Measurements from ENCODE around the gene TRIM46. TPM values are rescaled to one million over a fixed set of nuclear protein-coding genes. Genes with fewer than 3 reads are reported as not detected.
A peak's percentile ranks its signal among the peaks of the same experiment; 100 is the strongest.

TRIM46 gene
- total RNA-seq, 1 experiment from 2014 or later = 3.8 TPM

DNA sequence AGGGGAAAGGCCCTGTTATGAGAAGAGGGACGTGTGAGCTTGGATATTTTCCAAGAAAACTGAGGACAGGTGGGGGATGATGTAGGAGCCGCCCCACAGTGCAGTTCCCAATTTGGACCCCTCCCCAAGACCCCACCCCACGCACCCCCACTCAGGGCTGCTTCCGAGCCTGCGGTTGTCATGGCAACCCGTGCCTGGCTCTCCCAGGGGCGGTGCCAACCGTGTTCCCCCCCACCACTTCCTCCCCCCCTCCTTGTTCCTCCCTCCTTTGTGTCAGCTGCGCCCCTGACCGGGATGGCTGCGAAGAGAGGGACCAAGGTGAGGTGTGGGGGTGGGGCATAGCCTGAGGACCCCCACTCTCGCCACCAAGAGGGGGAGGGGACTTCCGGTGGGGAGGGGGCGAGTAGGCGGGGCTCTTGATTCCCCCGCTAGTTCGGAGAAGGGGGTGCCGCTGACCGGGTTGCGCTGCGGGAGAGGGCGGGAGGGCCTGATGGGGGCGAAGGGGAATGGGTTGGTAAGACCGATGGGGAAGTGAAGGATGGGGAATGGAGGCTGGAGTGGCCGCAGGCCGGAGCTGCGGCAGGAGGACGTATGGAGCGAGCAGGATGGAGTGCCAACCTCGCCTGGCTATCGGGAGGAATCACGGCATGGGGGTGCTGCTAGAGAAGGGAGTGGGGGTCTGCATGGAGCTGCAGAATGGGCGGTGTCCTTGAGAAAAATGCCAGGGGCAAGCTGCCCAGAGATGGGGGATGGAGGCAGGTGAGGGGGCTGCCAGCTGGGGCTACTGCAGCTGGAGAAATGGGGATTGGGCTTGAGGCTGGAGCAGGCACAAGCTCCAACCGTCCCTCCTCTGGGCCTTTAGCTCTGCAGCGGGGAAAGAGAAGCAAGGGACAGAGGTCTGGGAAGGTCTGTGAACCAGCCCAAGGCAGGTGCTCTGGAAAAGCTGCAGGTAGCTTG lies 953 bp downstream of the TRIM46 start:
- TF ChIP-seq, protein P1, sequence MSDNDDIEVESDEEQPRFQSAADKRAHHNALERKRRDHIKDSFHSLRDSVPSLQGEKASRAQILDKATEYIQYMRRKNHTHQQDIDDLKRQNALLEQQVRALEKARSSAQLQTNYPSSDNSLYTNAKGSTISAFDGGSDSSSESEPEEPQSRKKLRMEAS (IDR thresholded peaks at IDR 0.05) = no peak
- TF ChIP-seq EGR1 (IDR thresholded peaks at IDR 0.05; ENCODE audit: low read depth) = no peak
- TF ChIP-seq JUND (IDR thresholded peaks at IDR 0.05) = no peak
- no peak for TF ChIP-seq EZH2phosphoT487 (IDR thresholded peaks at IDR 0.05; ENCODE audit: borderline replicate concordance)
- TF ChIP-seq, protein P2, sequence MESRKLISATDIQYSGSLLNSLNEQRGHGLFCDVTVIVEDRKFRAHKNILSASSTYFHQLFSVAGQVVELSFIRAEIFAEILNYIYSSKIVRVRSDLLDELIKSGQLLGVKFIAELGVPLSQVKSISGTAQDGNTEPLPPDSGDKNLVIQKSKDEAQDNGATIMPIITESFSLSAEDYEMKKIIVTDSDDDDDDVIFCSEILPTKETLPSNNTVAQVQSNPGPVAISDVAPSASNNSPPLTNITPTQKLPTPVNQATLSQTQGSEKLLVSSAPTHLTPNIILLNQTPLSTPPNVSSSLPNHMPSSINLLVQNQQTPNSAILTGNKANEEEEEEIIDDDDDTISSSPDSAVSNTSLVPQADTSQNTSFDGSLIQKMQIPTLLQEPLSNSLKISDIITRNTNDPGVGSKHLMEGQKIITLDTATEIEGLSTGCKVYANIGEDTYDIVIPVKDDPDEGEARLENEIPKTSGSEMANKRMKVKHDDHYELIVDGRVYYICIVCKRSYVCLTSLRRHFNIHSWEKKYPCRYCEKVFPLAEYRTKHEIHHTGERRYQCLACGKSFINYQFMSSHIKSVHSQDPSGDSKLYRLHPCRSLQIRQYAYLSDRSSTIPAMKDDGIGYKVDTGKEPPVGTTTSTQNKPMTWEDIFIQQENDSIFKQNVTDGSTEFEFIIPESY (IDR thresholded peaks at IDR 0.05; ENCODE audit: extremely low read depth, insufficient replicate concordance, low read length) = no peak
- no peak for TF ChIP-seq EZH2 (IDR thresholded peaks at IDR 0.05)
- TF ChIP-seq CEBPB (IDR thresholded peaks at IDR 0.05; ENCODE audit: low read depth) = no peak
- TF ChIP-seq RAD21 (IDR thresholded peaks at IDR 0.05; ENCODE audit: low read depth) = no peak
- no peak for TF ChIP-seq SRF (IDR thresholded peaks at IDR 0.05; ENCODE audit: low read depth)
- TF ChIP-seq POLR2A (IDR thresholded peaks at IDR 0.05; ENCODE audit: borderline replicate concordance, extremely low read depth, insufficient read depth, insufficient read length) = no peak
- TF ChIP-seq TCF7L2 (IDR thresholded peaks at IDR 0.05; ENCODE audit: borderline replicate concordance, extremely low read depth, insufficient read depth, insufficient read length) = no peak
- no peak for TF ChIP-seq CBX3 (IDR thresholded peaks at IDR 0.05; ENCODE audit: low read depth)
- no peak for TF ChIP-seq ZNF274 (IDR thresholded peaks at IDR 0.05; ENCODE audit: low read depth, low read length)
- TF ChIP-seq FOSL1 (IDR thresholded peaks at IDR 0.05; ENCODE audit: low read depth) = no peak
- TF ChIP-seq SP1 (IDR thresholded peaks at IDR 0.05; ENCODE audit: low read depth) = no peak
- TF ChIP-seq, protein P3, sequence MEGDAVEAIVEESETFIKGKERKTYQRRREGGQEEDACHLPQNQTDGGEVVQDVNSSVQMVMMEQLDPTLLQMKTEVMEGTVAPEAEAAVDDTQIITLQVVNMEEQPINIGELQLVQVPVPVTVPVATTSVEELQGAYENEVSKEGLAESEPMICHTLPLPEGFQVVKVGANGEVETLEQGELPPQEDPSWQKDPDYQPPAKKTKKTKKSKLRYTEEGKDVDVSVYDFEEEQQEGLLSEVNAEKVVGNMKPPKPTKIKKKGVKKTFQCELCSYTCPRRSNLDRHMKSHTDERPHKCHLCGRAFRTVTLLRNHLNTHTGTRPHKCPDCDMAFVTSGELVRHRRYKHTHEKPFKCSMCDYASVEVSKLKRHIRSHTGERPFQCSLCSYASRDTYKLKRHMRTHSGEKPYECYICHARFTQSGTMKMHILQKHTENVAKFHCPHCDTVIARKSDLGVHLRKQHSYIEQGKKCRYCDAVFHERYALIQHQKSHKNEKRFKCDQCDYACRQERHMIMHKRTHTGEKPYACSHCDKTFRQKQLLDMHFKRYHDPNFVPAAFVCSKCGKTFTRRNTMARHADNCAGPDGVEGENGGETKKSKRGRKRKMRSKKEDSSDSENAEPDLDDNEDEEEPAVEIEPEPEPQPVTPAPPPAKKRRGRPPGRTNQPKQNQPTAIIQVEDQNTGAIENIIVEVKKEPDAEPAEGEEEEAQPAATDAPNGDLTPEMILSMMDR (IDR thresholded peaks at IDR 0.05 in 2 of 3, conservative IDR thresholded peaks at IDR 0.05 in 1 of 3; ENCODE audit: borderline replicate concordance in 1 of 3, insufficient read depth in 1 of 3, low read depth in 2 of 3, low read length in 2 of 3) = no peak
- no peak for TF ChIP-seq POLR2AphosphoS5 (IDR thresholded peaks at IDR 0.05; ENCODE audit: low read depth, low read length)
- Histone ChIP-seq H3K27me3 (ENCODE audit: insufficient read depth, low read length) (no peaks in the 10 kb centered on the region), H2AFZ (ENCODE audit: low read depth, low read length, poor library complexity, severe bottlenecking) (peak overlapping the region; percentile 66), H3K4me2 (ENCODE audit: low read length) (peak overlapping the region; percentile 76), H3K36me3 (ENCODE audit: control insufficient read depth in 1 of 2, insufficient read depth in 2 of 2, low read length in 2 of 2) (peaks cover 2 to 6% of the 10 kb centered on the region in 2 experiments; a peak in 2 of 4 replicates), H3K9me2 (ENCODE audit: insufficient read depth) (no peaks in the 10 kb centered on the region), H3K27ac (ENCODE audit: low read depth, low read length) (peak overlapping the region; percentile 76; the same call in 1 of the 2 replicates), H3K4me1 (ENCODE audit: control insufficient read depth in 1 of 2, insufficient read depth in 2 of 2, low read length in 2 of 2) (peaks cover 7 to 42% of the 10 kb centered on the region in 2 experiments; a peak in 3 of 4 replicates), H3K9me3 (ENCODE audit: control insufficient read depth in 1 of 2, insufficient read depth in 1 of 2, low read depth in 1 of 2, low read length in 2 of 2) (no peaks in the 10 kb centered on the region), H4K20me1 (ENCODE audit: insufficient read depth) (no peaks in the 10 kb centered on the region), H3K79me2 (ENCODE audit: insufficient read depth, low read length) (peaks cover 25% of the 10 kb centered on the region), H3K9ac (ENCODE audit: low read length) (peak overlapping the region; percentile 87), H3K4me3 (replicated peaks in 1 of 2; ENCODE audit: low read depth in 1 of 2, low read length in 2 of 2) (peak overlapping the region; percentile 84 to 97)
- ChIA-PET CTCF (interaction anchor here (1.9 to 4.6 kb wide), 5 partner anchors 19 to 83 kb away, joined by 5 to 71 read pairs (median 9); no protein-coding TSS in a partner anchor), RAD21 (ENCODE audit: low non-redundant PET in 1 of 2, low total read pairs in 2 of 2, uncharacterized antibody in 2 of 2, unreplicated experiment in 2 of 2) (no interaction called here), POLR2A (interaction anchor here (1.5 to 2.5 kb wide), 3 partner anchors 19 to 51 kb away, joined by 4 to 15 read pairs (median 4); no protein-coding TSS in a partner anchor)
- no peak for DNase-seq (ENCODE audit: low read depth, low spot score)
- intact Hi-C loops (cut with micrococcal nuclease) = loop anchor here (10.0 kb wide), 1 partner anchor 150 kb away; the partner anchor contains the start of gene RUSC1
- BruUV-seq (replicated peaks) = no TSS peak
- no peak for ATAC-seq
